ENCODE measurements around the gene IRS1.

GRCh38 chr2:226739545-226740030 lies 60.0 kb downstream of the IRS1 start:
- no peak for TF ChIP-seq SUZ12 (IDR thresholded peaks at IDR 0.05; ENCODE audit: extremely low read depth, insufficient read depth, insufficient read length)
- no peak for TF ChIP-seq YY1 (IDR thresholded peaks at IDR 0.05; ENCODE audit: insufficient read depth, insufficient read length)
